ENCODE data around the gene POLR1A. TPM values are rescaled to one million over a fixed set of nuclear protein-coding genes. Genes with fewer than 3 reads are reported as not detected.

The POLR1A gene
- total RNA-seq, 3 donors from 2014 or later: 12.4 to 19.4 (median 13.1) TPM

- intact Hi-C loops (cut with DNase I; ENCODE audit: low total_unique reads): no loop called here
- Histone ChIP-seq H3K4me1 (no peaks in the 10 kb centered on the region), H3K36me3 (no peaks in the 10 kb centered on the region), H3K27ac (no peak overlapping the region), H3K9me3 (no peaks in the 10 kb centered on the region), H3K27me3 (no peaks in the 10 kb centered on the region), H3K4me3 (no peak overlapping the region)
- DNase-seq (ENCODE audit: low spot score in 2 of 2): no peak
- TF ChIP-seq POLR2A (IDR thresholded peaks at IDR 0.05) (no peak), CTCF (IDR thresholded peaks at IDR 0.05) (no peak), POLR2AphosphoS5 (IDR thresholded peaks at IDR 0.05) (no peak)
Measured at GRCh38 chr2:86022661-86023365, 82.9 kb downstream of the POLR1A start.

GRCh38 chr2:86021396-86022378 is 84.0 kb downstream of the POLR1A start:
- DNase-seq (ENCODE audit: low spot score in 2 of 2): no peak

GRCh38 chr2:86020984-86021383 is 84.7 kb downstream of the POLR1A start:
- no peak overlapping the region for H3K4me3 ChIP-seq
- TF ChIP-seq CTCF (IDR thresholded peaks at IDR 0.05) (no peak), POLR2A (IDR thresholded peaks at IDR 0.05) (no peak), POLR2AphosphoS5 (IDR thresholded peaks at IDR 0.05) (no peak)
- no peaks in the 10 kb centered on the region for H3K4me1 ChIP-seq
- H3K27ac ChIP-seq: peak overlapping the region in 1 of 2 donors; percentile 14
- DNase-seq (ENCODE audit: low spot score in 2 of 2): no peak
- H3K36me3 ChIP-seq: no peaks in the 10 kb centered on the region
- no peaks in the 10 kb centered on the region for H3K27me3 ChIP-seq
- intact Hi-C loops (cut with DNase I; ENCODE audit: low total_unique reads): no loop called here
- no peaks in the 10 kb centered on the region for H3K9me3 ChIP-seq

More at GRCh38 chr2:86021396-86022378, 84.0 kb downstream of the POLR1A start:
- Histone ChIP-seq H3K36me3 (no peaks in the 10 kb centered on the region), H3K27ac (peak overlapping the region in 1 of 2 donors; percentile 14), H3K9me3 (no peaks in the 10 kb centered on the region), H3K27me3 (no peaks in the 10 kb centered on the region), H3K4me3 (no peak overlapping the region), H3K4me1 (no peaks in the 10 kb centered on the region)
- TF ChIP-seq POLR2AphosphoS5 (IDR thresholded peaks at IDR 0.05): no peak
- TF ChIP-seq CTCF (IDR thresholded peaks at IDR 0.05): no peak
- TF ChIP-seq POLR2A (IDR thresholded peaks at IDR 0.05): no peak
- intact Hi-C loops (cut with DNase I; ENCODE audit: low total_unique reads): no loop called here

GRCh38 chr2:86019121-86019520 is 86.6 kb downstream of the POLR1A start:
- Histone ChIP-seq H3K4me1 (no peaks in the 10 kb centered on the region), H3K27ac (no peak overlapping the region), H3K27me3 (no peaks in the 10 kb centered on the region), H3K4me3 (no peak overlapping the region), H3K36me3 (no peaks in the 10 kb centered on the region), H3K9me3 (peaks cover 9% of the 10 kb centered on the region in 2 donors)
- TF ChIP-seq CTCF (IDR thresholded peaks at IDR 0.05) (no peak), POLR2A (IDR thresholded peaks at IDR 0.05) (no peak), POLR2AphosphoS5 (IDR thresholded peaks at IDR 0.05) (no peak)
- DNase-seq (ENCODE audit: low spot score in 2 of 2): no peak
- intact Hi-C loops (cut with DNase I; ENCODE audit: low total_unique reads): no loop called here
